DMS153 (cell line): ENCODE measurements around the gene TMOD1.

Source experiments
- DNase-seq: peaks from one replicate; lab custom pipeline; 2025; lab: John Stamatoyannopoulos, UW

Gene TMOD1

DNA sequence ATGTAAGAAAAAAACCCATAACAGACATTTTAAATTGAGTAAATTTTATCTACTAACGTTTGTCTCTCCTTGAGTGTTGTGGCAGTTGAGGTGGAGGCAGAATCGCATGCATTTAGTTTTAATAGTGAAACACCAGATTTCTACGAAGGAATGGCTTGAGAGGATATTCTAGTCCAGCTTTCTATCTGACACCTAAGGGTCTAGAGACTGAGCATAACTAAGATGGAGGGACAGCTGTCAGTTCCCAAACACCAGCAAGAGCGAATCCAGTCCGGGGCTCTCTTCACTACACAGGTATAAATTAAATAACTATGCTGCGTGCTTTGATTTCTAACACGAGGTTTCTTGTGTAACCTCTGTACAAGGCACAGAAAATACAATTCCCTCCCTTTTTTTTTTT, 133.6 kb downstream of the TMOD1 start:
- no peak for DNase-seq

DNA sequence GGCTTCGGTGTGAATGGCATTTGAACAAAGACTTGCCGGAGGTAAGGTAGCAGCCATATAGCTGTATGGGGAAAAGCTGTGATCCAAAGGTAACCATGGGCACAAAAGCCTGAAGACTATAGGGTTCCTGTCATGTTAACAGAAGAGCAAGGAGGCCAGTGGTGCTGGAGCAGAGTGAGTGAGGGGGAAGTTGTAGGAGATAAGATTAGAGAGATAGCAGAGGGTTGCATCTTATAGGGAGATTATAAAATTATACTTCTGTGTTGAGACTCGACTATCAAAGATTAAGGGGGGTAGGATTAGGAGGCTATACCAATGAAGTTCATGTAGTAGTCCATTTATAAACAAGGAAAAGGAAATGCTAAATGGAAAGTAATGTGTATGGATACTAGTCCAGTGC, 135.4 kb downstream of the TMOD1 start:
- no peak for DNase-seq

DNA sequence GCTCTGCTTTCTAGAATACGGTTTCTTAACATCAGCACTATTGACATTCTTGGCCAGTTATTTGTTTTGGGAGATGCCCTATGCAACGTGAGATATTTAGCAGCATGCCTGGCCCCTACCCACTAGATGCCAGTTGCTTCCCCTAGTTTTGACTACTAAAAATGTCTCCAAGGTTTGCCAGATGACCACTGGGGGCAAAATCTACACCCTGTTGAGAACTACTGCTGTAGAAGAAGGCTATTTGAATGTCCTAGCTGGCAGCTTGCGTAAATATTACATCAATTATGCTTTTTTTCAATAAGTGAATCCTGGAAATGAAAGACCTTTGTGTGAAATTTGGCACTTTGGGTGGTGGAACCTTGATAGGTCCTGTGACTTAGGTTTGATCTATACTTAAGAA, 137.2 kb downstream of the TMOD1 start:
- no peak for DNase-seq

DNA sequence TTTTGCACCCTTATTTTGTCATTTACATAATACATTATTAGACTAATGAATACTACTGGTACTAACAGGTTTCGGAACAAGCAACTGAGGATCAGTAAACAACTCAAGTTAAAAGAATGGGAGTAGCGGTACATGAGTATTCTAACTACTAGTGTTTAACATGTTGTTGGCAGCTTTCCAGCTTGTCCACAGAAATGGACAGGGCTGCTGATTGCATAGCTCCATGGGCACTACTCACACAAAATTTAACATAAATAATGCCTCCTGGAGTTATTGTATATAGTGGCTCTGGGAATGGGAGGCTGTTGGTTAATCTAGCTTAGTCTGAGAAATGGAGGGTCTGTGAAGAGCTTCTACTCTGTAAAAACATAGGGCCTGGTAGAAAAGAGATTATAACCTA, 138.9 kb downstream of the TMOD1 start:
- DNase-seq, result peak; percentile 8

DNA sequence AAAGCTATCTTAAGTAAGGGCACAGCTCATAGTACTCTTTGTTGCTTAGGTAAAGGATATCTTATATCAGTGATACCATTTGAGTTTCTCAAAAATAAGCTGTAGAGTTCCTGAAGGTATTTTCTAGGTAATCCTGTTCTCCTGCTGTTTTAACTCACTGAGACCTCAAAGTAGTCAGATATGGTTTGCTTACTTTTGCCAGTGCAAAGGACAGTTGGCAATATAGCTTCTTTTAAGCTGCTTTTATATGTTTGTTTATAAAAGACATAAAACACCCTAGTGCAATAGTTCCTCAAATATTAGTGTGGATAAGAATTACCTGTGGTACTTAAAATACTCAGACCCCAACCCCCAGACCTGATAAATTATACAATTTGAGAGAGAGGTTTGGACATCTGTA, 144.3 kb downstream of the TMOD1 start:
- DNase-seq, result no peak

DNA sequence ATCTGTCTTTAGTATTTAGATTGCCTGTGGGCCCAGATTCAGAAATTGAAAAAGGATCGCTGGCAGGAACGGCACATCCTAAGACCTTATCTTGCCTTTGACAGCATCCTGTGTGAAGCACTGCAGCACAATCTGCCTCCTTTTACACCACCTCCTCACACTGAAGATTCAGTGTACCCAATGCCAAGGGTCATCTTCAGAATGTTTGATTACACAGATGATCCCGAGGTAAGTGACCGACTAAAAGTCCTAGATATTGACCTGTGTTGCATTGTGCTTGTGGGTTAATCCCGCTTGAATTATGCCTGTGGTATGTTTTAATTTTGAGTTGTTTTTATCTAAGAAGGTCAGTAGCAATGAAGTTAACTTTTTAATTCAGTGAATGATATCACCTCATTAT, 146.5 kb downstream of the TMOD1 start:
- DNase-seq, result no peak
